Kasumi-1 (cell line): ENCODE results near the gene KLHL25.

ENCODE experiments used
- DNase-seq, 2 experiments: peaks; one replicate each; lab custom pipeline; 2025; lab: John Stamatoyannopoulos, UW

Gene KLHL25

GRCh38 chr15:85777250-85778106 is 17.2 kb downstream of the KLHL25 start:
- DNase-seq, result no peak

DNA sequence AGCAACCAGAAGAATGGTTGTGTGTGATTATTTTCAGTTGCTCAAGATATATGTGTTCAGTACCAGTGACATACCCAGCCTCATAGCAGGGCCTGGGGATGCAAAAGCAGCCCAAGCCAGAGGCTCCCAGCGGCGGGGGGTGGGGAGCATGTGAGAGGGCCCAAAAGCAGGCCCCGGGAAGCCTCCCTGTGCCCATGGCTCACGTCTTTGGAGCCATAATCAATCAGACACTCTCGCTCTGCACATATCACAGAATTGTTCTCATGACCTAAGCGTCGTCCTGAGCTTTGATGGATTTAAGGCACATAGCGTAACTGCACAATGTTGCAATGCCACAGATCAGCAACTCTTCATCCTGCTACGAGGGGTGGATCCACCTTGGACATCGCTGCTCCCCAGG is 20.8 kb downstream of the KLHL25 start:
- no peak for DNase-seq

GRCh38 chr15:85773249-85773648 is 21.5 kb downstream of the KLHL25 start:
- no peak for DNase-seq

GRCh38 chr15:85772668-85773067 is 22.1 kb downstream of the KLHL25 start:
- DNase-seq, result no peak

- no peak for DNase-seq
These were observed 22.8 kb downstream of the KLHL25 start for GRCh38 chr15:85771781-85772445.

DNA sequence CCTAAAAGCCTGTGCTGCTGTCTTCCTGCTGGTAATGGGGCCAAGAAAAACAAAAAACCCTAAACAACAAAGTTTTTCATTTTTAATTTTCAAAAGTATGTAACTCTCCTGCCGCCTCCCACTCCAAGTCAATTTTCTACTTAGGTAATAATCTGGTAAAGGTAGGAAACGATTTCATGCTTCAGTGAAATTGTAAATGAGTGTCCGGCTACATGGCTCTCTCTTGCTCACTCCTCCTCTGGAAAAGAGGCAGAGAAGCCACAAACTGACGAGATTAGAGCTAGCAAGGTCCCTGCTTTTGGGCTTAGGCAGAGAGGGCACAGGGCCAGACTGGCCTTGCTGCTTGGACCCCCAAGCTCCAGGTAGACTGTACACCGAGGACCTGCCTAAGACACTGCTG is 23.5 kb downstream of the KLHL25 start:
- no peak for DNase-seq

GRCh38 chr15:85770096-85771041 is 24.4 kb downstream of the KLHL25 start:
- DNase-seq, result no peak

DNA sequence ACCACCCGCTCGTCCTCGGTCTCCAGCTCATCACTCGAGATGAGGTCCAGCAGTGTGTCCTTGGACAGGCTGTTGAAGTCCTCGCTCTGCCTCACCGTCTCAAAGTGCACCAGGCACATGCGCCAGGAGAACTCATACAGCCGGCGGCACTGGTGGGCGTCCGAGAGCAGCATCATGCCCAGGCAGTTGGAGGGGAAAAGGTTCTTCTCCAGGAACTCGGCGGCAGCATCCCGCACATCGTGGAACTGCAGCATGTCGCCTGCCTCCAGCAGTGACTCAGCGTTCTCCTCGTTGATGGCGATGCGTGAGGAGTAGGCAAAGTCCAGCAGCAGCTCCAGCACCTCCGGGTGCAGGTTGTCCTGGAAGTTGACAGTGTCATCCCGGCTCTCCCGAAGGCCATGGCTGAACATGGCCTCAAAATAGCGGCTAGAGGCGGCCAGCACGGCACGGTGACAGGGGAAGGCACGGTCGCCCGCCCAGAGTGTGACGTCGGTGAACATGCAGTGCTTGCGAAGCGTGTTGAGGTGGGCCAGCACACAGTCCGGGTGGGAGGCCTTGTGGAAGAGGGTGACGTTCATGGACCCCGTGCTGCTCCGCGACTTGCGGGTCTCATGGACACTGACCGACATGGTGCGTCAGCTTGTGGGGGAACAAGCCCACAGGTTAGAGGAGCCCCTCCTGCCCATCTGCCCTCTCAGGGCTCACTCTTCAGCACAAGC is 25.4 kb downstream of the KLHL25 start:
- no peak for DNase-seq

DNA sequence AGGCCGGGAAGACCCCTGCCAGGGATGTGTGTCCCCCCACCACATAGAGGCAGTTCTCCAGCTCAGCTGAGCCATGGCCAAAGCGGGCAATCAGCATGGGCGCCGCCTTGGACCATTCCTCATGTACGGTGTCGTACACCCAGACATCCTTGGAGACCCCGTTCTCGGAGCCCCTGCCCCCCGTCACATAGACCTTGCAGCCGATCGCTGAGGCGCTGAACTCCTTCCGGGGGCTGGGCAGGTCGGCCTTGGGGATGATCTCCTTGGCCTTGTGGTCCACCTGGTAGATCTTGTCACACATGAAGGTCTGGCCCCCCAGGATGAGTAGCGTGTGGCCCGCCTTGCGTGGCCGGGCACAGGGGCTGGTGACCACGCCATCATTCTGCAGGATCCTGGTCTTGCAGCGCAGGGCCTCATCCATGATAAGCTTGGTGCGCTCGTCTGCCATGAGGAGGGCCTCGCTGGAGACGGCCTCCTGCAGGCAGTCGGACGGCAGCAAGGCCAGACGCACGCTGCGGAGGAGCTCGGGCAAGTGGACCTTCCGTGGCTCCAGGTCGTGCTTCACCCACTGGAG is 26.0 kb downstream of the KLHL25 start:
- DNase-seq, result no peak

GRCh38 chr15:85767785-85768529 is 26.8 kb downstream of the KLHL25 start:
- DNase-seq, result no peak

GRCh38 chr15:85766001-85766831 is 28.5 kb downstream of the KLHL25 start:
- no peak for DNase-seq

GRCh38 chr15:85764649-85765277 is 30.0 kb downstream of the KLHL25 start:
- DNase-seq, result no peak

DNA sequence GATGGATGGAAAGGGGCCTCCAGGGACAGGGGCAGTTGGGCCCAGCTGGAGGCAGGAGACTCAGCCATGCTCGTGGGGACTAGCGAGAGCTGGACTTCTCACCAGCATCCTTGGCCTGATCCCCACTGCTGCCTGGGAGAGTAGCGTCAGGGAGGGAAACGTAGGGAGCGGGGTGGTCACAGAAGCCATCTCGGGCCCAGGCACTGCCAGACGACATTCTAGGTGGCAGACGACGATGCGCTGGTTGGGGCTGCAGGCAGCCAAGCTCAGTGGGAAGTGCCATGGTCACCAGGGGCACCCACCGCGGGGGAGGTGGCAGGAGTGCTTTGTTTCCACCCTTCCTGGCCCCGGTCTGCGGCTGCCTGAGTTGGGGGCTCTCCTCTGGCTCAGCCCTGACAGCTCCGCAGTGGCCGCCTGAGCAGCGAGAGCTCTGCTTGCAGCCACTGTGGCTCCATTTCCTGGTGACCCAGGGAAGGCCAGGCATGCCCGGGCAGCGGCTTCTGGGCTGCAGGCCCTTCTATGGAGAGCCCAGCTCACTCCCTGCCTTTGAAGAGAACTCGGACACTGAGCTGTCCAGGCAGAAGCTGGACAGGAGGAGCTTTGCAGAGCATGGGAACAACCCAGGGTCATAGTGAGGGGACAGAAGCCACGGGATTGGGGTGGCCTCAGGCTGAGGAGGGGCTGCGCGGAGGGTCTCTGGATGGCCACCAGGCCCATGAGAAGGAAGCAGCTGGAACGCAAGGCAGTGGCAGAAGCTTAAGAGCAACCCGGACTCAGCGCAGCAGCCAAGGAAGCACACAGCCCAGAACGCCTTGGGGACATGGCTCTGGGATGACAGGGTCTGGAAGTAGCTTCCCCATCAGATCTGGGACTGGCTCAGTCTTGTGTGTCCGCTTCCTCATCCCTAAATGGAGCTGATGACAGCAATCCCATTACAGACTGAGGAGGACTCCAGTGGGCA is 30.8 kb downstream of the KLHL25 start:
- no peak for DNase-seq

- no peak for DNase-seq
These were observed 31.6 kb downstream of the KLHL25 start for GRCh38 chr15:85763157-85763556.

GRCh38 chr15:85762756-85763127 is 32.0 kb downstream of the KLHL25 start:
- no peak for DNase-seq

DNA sequence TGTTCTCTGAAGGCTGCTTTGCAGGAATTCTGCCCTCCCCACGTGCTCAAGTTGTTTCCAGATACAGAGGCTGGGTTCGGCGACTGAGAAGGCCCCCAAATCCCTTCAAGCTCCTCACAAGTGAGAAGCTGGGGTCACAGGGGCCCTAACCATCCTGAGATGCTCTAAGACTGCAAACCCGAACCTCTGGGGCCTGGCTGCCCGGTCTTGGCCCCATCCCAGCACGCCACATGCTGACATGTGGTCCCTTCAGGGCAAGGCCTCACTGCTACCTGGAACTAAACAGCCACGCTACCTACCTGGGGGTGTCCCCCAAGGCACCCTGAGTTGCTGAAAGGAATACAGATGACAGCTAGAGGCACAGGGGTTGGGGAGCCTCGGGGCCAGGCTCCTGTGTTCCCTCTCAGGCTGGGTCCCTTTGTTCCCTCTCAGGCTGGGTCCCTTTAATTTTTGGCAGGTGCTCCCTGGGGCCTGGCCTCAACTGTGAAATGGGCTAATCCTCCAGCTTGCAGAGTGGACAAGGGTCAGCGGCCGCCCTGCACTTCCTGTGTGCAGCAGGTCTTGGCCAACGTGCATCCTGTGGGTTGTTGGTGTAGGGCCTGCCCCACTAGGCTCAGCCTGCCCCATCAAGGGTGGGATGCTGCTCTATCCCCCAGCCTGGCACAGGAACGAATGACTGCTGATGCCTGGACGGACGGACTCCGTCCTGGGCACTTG is 32.5 kb downstream of the KLHL25 start:
- DNase-seq, result no peak

DNA sequence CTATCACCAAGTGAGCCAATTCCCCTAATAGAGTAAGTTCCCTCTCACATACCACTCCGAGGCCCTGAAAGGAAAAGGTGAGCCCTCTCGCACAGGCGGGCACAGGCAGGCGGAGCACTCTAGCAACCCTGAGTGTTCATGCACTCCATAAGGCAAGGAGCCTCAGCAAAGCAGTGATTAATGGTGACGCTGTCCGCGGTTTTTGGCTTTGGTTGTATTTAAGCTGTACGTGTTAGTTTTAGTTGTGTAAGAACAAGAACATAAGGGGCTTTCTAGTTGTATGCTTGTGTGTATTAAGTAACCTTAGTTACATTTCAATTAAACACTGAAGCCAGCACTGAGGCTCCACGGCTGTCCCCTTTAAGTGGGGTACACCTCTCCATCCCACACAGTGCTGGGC is 33.1 kb downstream of the KLHL25 start:
- DNase-seq, result no peak
